Mesendoderm (in vitro differentiated cells): ENCODE results near the gene HAO2.

Experiments used
- DNase-seq: peaks from one replicate; pipeline ENCODE4 v3.0.0; 2013
- H2AK5ac ChIP-seq: 2 replicates; pipeline ENCODE4 v1.6.1; 2013; ENCODE audit warnings: low read length, inconsistent platforms
- H2BK120ac ChIP-seq: 2 replicates; pipeline ENCODE4 v1.6.1; 2013; ENCODE audit warnings: low read depth, mild to moderate bottlenecking, low read length, moderate library complexity, mixed read lengths
- H2BK15ac ChIP-seq: replicated peaks from 2 replicates; pipeline ENCODE4 v1.6.1; 2013; ENCODE audit warnings: low read depth, mild to moderate bottlenecking, moderate library complexity
- H2BK5ac ChIP-seq: 2 replicates; pipeline ENCODE4 v1.6.1; 2013; ENCODE audit warnings: low read length, inconsistent platforms
- H3K18ac ChIP-seq: 2 replicates; pipeline ENCODE4 v1.6.1; 2013; ENCODE audit warnings: mild to moderate bottlenecking, low read length, mixed read lengths
- H3K23ac ChIP-seq: one replicate; pipeline ENCODE4 v1.6.1; 2013; ENCODE audit warnings: low read length
- H3K27ac ChIP-seq: 2 replicates; pipeline ENCODE4 v1.5.1; 2013; ENCODE audit warnings: low read depth, mild to moderate bottlenecking, inconsistent platforms, low read length, moderate library complexity
- H3K27me3 ChIP-seq: 2 replicates; pipeline ENCODE4 v1.6.1; 2013; ENCODE audit warnings: low read length, control low read depth, mild to moderate bottlenecking, inconsistent platforms; ENCODE audit not compliant: insufficient read depth, poor library complexity
- H3K36me3 ChIP-seq: 2 replicates; pipeline ENCODE4 v1.6.1; 2013; ENCODE audit warnings: low read length, inconsistent platforms; ENCODE audit not compliant: control insufficient read depth, insufficient read depth
- H3K4ac ChIP-seq: one replicate; pipeline ENCODE4 v1.6.1; 2013; ENCODE audit warnings: low read depth, mild to moderate bottlenecking, low read length, moderate library complexity
- H3K4me1 ChIP-seq: 2 replicates; pipeline ENCODE4 v1.6.1; 2013; ENCODE audit warnings: low read depth, low read length, inconsistent platforms; ENCODE audit not compliant: control insufficient read depth
- H3K4me2 ChIP-seq: 2 replicates; pipeline ENCODE4 v1.6.1; 2013; ENCODE audit warnings: low read length
- H3K4me3 ChIP-seq: 2 replicates; pipeline ENCODE4 v1.5.1; 2013; ENCODE audit warnings: mild to moderate bottlenecking, low read length
- H3K56ac ChIP-seq: one replicate; pipeline ENCODE4 v1.6.1; 2013; ENCODE audit warnings: low read length
- H3K79me1 ChIP-seq: 2 replicates; pipeline ENCODE4 v1.6.1; 2013; ENCODE audit warnings: low read length, inconsistent platforms
- H3K79me2 ChIP-seq: 2 replicates; pipeline ENCODE4 v1.6.1; 2013; ENCODE audit warnings: mild to moderate bottlenecking, low read length; ENCODE audit not compliant: control insufficient read depth, insufficient read depth
- H3K9ac ChIP-seq: 2 replicates; pipeline ENCODE4 v1.6.1; 2013; ENCODE audit warnings: low read length, inconsistent platforms
- H4K5ac ChIP-seq: one replicate; pipeline ENCODE4 v1.6.1; 2013; ENCODE audit warnings: low read length
- H4K8ac ChIP-seq: one replicate; pipeline ENCODE4 v1.6.1; 2013; ENCODE audit warnings: low read depth, mild to moderate bottlenecking, control low read depth, low read length, moderate library complexity
- WGBS: extraction: QIAGEN DNeasy Blood & Tissue Kit; methylation state at CpG from one replicate; pipeline ENCODE4 v1.1.7; 2013; ENCODE audit warnings: low lambda C conversion rate, missing lambda C conversion rate; ENCODE audit not compliant: insufficient coverage; ENCODE audit errors: extremely low coverage; 5-methylcytosine and 5-hydroxymethylcytosine counted together

The HAO2 gene

DNA sequence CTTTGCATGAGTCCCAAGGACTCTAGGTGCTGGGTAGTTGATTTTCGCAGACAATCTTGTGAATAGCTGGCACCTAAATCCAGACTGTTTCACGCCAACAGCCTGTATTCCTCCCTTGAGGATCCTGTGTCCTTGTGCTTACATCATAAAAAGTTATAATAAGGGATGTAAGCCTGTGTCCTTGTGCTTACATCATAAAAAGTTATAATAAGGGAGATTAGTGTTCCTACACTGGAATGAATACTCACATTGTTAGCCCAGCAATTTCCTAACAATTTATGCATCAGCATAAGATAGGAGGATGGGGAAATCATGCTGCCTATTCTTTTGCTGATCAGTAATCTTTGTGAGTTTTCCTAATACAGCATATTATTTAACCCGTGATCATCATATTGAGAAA lies 42.4 kb downstream of the HAO2 start:
- Histone ChIP-seq H4K5ac (no peak overlapping the region), H4K8ac (no peak overlapping the region), H3K36me3 (no peaks in the 10 kb centered on the region), H2BK15ac (no peak overlapping the region), H3K9ac (no peak overlapping the region), H3K27ac (no peak overlapping the region), H3K79me2 (no peaks in the 10 kb centered on the region), H3K4ac (no peak overlapping the region), H3K79me1 (no peaks in the 10 kb centered on the region), H2BK5ac (no peak overlapping the region), H3K4me2 (no peak overlapping the region), H3K27me3 (no peaks in the 10 kb centered on the region), H3K4me3 (no peak overlapping the region), H3K56ac (no peak overlapping the region), H2BK120ac (no peak overlapping the region), H3K18ac (no peak overlapping the region), H3K4me1 (no peaks in the 10 kb centered on the region), H2AK5ac (no peak overlapping the region), H3K23ac (no peak overlapping the region)
- no CpG with 5 or more reads among the region's 3 CpGs for WGBS
- DNase-seq: no peak

DNA sequence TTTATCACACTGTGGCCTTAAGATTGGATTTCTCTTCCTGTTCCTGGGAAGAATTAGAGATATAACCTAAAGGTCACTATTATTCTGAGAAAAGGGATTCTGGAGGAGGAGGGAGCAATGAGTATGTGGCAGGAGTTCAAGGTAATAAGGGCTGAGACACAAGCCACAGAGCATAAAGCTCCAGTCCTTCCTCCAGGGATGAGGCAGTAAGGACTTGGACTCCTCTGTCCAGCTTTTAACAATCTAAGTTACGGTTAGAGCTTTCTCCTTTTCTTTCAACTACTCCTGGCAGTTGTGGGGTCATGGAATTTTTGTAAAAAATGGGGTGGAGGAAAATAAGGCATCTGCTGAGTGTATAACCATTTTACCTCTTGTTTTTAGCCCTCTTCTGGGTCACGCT lies 46.4 kb downstream of the HAO2 start, which contains the start of gene HSD3B2:
Gene HSD3B2, plus strand, starts transcription at position 201 of the 400 bp plus-strand sequence. CDS start 270 bp downstream, outside the sequence.
- Histone ChIP-seq H3K4me2 (no peak within 1 kb of the TSS), H3K4me1 (no peaks in the 10 kb centered on the region), H3K18ac (no peak within 1 kb of the TSS), H3K4me3 (no peak within 1 kb of the TSS), H3K27me3 (no peaks in the 10 kb centered on the region), H4K5ac (no peak within 1 kb of the TSS), H3K56ac (no peak within 1 kb of the TSS), H2BK5ac (no peak within 1 kb of the TSS), H3K4ac (no peak within 1 kb of the TSS), H3K79me1 (no peaks in the 10 kb centered on the region), H4K8ac (no peak within 1 kb of the TSS), H2AK5ac (no peak within 1 kb of the TSS), H2BK120ac (no peak within 1 kb of the TSS), H3K27ac (no peak within 1 kb of the TSS), H3K79me2 (no peaks in the 10 kb centered on the region), H2BK15ac (no peak within 1 kb of the TSS), H3K36me3 (no peaks in the 10 kb centered on the region), H3K23ac (no peak within 1 kb of the TSS), H3K9ac (no peak within 1 kb of the TSS)
- no CpG with 5 or more reads among the region's 2 CpGs for WGBS
- no peak for DNase-seq

DNA sequence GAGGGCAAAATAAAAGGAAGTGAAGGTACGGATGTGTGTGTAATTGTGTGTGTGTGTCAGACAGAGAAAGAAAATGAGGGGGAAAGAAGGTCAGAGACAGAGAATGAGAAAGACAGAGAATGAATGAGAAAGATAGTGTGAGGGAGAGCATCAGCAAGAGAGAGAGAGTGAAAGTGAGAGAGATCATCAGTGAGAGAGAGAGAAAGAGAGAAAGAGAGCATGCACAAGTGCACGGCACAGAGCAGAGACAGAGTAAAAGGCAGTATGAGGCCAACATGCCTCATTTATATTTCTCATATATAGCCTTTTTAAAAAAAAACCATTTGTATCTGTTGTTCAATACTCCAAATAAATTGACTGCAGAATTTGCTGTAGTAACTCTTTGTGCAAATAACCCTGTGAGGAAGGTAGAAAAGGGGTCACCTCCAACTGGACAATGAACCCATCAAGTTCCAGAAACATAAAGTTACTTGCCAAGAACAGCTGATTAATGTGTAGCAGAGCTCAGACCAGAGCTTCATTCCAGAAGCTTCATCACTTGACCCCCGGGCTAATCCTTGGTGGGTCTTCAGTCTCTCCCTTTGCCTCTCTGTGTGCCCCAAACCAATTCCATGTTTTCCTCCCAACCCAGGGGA lies 47.5 kb downstream of the HAO2 start:
- H3K9ac ChIP-seq: no peak overlapping the region
- H3K79me2 ChIP-seq: no peaks in the 10 kb centered on the region
- no peak overlapping the region for H3K4ac ChIP-seq
- H4K5ac ChIP-seq: no peak overlapping the region
- H3K79me1 ChIP-seq: no peaks in the 10 kb centered on the region
- H2AK5ac ChIP-seq: no peak overlapping the region
- no peaks in the 10 kb centered on the region for H3K27me3 ChIP-seq
- H4K8ac ChIP-seq: no peak overlapping the region
- no peak overlapping the region for H3K4me3 ChIP-seq
- no peak overlapping the region for H2BK5ac ChIP-seq
- H3K36me3 ChIP-seq: no peaks in the 10 kb centered on the region
- H2BK120ac ChIP-seq: no peak overlapping the region
- no peak overlapping the region for H3K18ac ChIP-seq
- no peak for DNase-seq
- no peaks in the 10 kb centered on the region for H3K4me1 ChIP-seq
- H3K23ac ChIP-seq: no peak overlapping the region
- no peak overlapping the region for H2BK15ac ChIP-seq
- WGBS: 100% methylated on average over 1 of the region's 3 CpGs
- no peak overlapping the region for H3K27ac ChIP-seq
- H3K56ac ChIP-seq: no peak overlapping the region
- H3K4me2 ChIP-seq: no peak overlapping the region

DNA sequence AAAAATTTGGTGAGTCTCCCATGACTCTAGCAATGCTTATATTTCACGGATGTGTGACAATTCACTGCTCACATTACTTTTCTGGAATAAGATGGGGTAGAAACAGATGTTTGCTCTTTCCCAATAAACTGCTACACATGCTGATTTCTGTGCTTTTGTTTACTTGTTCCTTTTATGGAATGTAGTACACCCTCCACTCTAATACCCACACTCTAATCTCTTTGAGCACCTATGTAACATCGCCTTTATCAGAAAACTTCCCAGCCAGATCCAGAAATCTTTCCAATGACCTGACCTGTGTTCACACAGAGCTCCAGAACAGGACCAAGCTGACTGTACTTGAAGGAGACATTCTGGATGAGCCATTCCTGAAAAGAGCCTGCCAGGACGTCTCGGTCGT lies 50.5 kb downstream of the HAO2 start:
- H2BK15ac ChIP-seq: no peak overlapping the region
- no peak overlapping the region for H3K23ac ChIP-seq
- DNase-seq: no peak
- no CpG with 5 or more reads among the region's 5 CpGs for WGBS
- no peak overlapping the region for H3K4ac ChIP-seq
- no peaks in the 10 kb centered on the region for H3K27me3 ChIP-seq
- no peaks in the 10 kb centered on the region for H3K79me1 ChIP-seq
- no peak overlapping the region for H3K4me3 ChIP-seq
- no peak overlapping the region for H4K5ac ChIP-seq
- H3K4me2 ChIP-seq: no peak overlapping the region
- H3K56ac ChIP-seq: no peak overlapping the region
- no peak overlapping the region for H2BK5ac ChIP-seq
- no peaks in the 10 kb centered on the region for H3K36me3 ChIP-seq
- no peak overlapping the region for H3K18ac ChIP-seq
- H2BK120ac ChIP-seq: no peak overlapping the region
- H4K8ac ChIP-seq: no peak overlapping the region
- no peak overlapping the region for H2AK5ac ChIP-seq
- H3K79me2 ChIP-seq: no peaks in the 10 kb centered on the region
- H3K9ac ChIP-seq: no peak overlapping the region
- H3K27ac ChIP-seq: no peak overlapping the region
- peaks cover 2% of the 10 kb centered on the region for H3K4me1 ChIP-seq

DNA sequence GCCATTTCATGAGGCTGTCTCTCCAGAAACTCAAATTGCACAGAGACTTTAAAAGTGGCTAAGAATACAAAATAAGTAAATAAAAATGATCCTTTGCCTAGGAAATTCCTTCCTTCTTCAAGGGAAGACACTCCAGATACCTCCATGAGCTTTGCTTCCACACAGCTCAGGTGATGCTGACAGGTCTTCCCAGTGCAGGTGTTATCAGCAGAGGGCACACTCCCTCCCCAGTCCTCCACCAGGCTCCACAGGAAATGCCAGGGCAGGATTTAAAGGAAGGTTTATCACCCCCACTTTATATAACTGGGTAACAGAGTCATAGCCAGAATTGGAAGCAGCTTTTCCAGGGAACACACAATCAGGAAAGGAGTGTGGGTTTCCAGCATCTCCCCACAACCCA lies 52.1 kb downstream of the HAO2 start:
- peaks cover 2% of the 10 kb centered on the region for H3K4me1 ChIP-seq

DNA sequence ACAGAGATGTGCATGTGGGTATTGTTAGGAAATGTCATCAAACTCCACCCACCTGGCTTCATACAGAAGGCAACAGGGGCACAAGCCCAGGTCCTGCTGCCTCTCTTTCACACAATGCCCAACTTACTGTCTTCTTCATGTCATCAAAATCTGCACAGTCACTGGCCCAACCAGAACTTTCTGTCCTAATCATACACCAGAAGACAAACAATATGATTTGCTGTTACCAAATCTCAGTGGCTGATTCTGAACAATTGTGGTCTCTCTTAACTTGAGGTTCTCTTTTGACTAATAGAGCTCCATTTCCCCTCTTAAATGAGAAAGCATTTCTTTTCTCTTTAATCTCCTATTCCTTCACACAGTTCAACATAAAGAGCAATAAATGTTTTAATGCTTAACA lies 54.0 kb downstream of the HAO2 start:
- Histone ChIP-seq H3K27ac (no peak overlapping the region), H4K5ac (no peak overlapping the region), H3K18ac (no peak overlapping the region), H3K4me3 (no peak overlapping the region), H3K79me2 (no peaks in the 10 kb centered on the region), H2AK5ac (no peak overlapping the region), H3K4me1 (peaks cover 2% of the 10 kb centered on the region), H2BK5ac (peak overlapping the region; percentile 44), H2BK120ac (no peak overlapping the region), H2BK15ac (no peak overlapping the region), H3K23ac (no peak overlapping the region), H4K8ac (no peak overlapping the region), H3K79me1 (no peaks in the 10 kb centered on the region), H3K4me2 (no peak overlapping the region), H3K36me3 (no peaks in the 10 kb centered on the region), H3K27me3 (no peaks in the 10 kb centered on the region), H3K4ac (peak overlapping the region; percentile 73), H3K56ac (no peak overlapping the region), H3K9ac (no peak overlapping the region)
- DNase-seq: no peak

More for the DNA sequence above, 52.1 kb downstream of the HAO2 start:
- no peaks in the 10 kb centered on the region for H3K36me3 ChIP-seq
- H2BK5ac ChIP-seq: no peak overlapping the region
- H3K56ac ChIP-seq: no peak overlapping the region
- no peak overlapping the region for H3K9ac ChIP-seq
- H4K5ac ChIP-seq: no peak overlapping the region
- no peak overlapping the region for H3K27ac ChIP-seq
- H3K4me3 ChIP-seq: no peak overlapping the region
- DNase-seq: no peak
- H3K4me2 ChIP-seq: no peak overlapping the region
- no peak overlapping the region for H3K18ac ChIP-seq
- no peak overlapping the region for H2BK120ac ChIP-seq
- no peak overlapping the region for H3K23ac ChIP-seq
- H3K79me2 ChIP-seq: no peaks in the 10 kb centered on the region
- H3K79me1 ChIP-seq: no peaks in the 10 kb centered on the region
- no peak overlapping the region for H2BK15ac ChIP-seq
- no peak overlapping the region for H4K8ac ChIP-seq
- H3K27me3 ChIP-seq: no peaks in the 10 kb centered on the region
- no peak overlapping the region for H3K4ac ChIP-seq
- no peak overlapping the region for H2AK5ac ChIP-seq
